Dermis microvascular lymphatic vessel endothelial cell (primary cell): ENCODE measurements around the gene OXA1L. TPM values are rescaled to one million over a fixed set of nuclear protein-coding genes. Genes with fewer than 3 reads are reported as not detected.

Source experiments
- total RNA-seq: library from RNA; depleted of rRNA; stranded (reverse); fragments of >200 nt; gene quantifications from 2 replicates; pipeline ENCODE4 v1.2.1, GENCODE V29; 2014

Gene OXA1L
- total RNA-seq, 1 donor from 2014 or later = 50.6 TPM

Other genes with a start within 250 kb of the OXA1L start
- 301 and 362 TPM in 2 replicates for gene DAD1, start 177.5 kb upstream of the OXA1L start, total RNA-seq
- gene ABHD4, start 168.4 kb upstream of the OXA1L start, total RNA-seq = 5.4 and 9.6 TPM in 2 replicates
- not detected in 2 replicates for gene OR6J1, start 122.3 kb upstream of the OXA1L start, total RNA-seq
- gene SLC7A7, start 48.7 kb downstream of the OXA1L start, total RNA-seq = 1.9 and 7.8 TPM in 2 replicates
- gene MRPL52, start 63.2 kb downstream of the OXA1L start, total RNA-seq = 31.1 and 41.2 TPM in 2 replicates
- 74.8 and 81.0 TPM in 2 replicates for gene MMP14, start 69.9 kb downstream of the OXA1L start, total RNA-seq
- 35.2 and 65.7 TPM in 2 replicates for gene LRP10, start 105.1 kb downstream of the OXA1L start, total RNA-seq
- gene REM2, start 116.5 kb downstream of the OXA1L start, total RNA-seq = under 0.01 TPM in 1 of 2 replicates, not detected in the other
- gene RBM23, start 152.5 kb downstream of the OXA1L start, total RNA-seq = 36.1 and 44.4 TPM in 2 replicates
- 38.4 and 47.1 TPM in 2 replicates for gene PRMT5, start 162.7 kb downstream of the OXA1L start, total RNA-seq
- 14.5 and 29.7 TPM in 2 replicates for gene HAUS4, start 190.4 kb downstream of the OXA1L start, total RNA-seq
- 35.7 and 40.3 TPM in 2 replicates for gene AJUBA, start 215.9 kb downstream of the OXA1L start, total RNA-seq
- 4.1 and 4.4 TPM in 2 replicates for gene C14orf93, start 243.5 kb downstream of the OXA1L start, total RNA-seq